ENCODE data around the gene WARS2. TPM values are rescaled to one million over a fixed set of nuclear protein-coding genes. Genes with fewer than 3 reads are reported as not detected.

Gene WARS2
- total RNA-seq, 1 donor, result 21.7 TPM

DNA sequence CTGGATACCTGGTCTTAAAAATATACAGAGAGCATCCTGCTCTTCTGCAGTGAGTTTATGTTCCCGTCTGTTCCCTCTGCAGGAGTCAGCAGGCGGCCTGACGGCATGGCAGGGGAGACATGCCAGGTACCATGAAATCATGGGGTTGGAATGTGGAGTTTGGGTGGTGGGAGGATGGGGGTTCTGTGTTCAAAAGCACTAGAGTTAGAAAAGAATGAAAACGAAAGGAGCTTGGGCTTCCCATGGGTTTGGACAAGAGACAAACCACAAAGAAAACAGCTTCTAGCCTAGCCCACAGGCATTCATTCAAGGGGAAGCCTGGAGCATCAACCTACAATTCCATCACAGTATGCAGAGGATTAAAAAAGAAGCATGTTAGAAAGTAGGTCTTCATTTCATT lies 59.9 kb downstream of the WARS2 start:
- DNase-seq (ENCODE audit: low read depth), result peak; percentile 97
- H3K4me3 ChIP-seq (ENCODE audit: low read depth, low read length), result peak overlapping the region; percentile 49
- TF ChIP-seq, protein P1, sequence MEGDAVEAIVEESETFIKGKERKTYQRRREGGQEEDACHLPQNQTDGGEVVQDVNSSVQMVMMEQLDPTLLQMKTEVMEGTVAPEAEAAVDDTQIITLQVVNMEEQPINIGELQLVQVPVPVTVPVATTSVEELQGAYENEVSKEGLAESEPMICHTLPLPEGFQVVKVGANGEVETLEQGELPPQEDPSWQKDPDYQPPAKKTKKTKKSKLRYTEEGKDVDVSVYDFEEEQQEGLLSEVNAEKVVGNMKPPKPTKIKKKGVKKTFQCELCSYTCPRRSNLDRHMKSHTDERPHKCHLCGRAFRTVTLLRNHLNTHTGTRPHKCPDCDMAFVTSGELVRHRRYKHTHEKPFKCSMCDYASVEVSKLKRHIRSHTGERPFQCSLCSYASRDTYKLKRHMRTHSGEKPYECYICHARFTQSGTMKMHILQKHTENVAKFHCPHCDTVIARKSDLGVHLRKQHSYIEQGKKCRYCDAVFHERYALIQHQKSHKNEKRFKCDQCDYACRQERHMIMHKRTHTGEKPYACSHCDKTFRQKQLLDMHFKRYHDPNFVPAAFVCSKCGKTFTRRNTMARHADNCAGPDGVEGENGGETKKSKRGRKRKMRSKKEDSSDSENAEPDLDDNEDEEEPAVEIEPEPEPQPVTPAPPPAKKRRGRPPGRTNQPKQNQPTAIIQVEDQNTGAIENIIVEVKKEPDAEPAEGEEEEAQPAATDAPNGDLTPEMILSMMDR (IDR thresholded peaks at IDR 0.05; ENCODE audit: insufficient read depth, low read length), result no peak

DNA sequence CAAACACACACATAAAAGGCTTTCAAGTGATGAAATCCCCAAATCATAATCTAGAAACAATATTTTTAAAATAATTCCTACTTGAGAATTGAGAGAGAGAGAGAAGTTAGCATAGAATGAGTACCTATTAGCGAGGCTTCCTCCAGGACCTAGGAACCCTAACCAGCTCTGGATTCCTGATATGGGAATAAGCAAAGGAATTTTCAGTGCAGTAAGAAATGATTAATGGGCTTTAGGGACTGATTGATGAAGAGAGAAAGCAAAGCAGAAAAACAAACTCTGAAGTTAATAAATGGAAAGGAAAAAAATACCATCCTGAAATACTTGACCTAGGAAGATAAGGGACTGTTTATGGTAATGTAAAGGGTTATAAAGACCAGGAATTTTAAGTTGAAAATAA lies 60.6 kb downstream of the WARS2 start:
- TF ChIP-seq, protein P1 (IDR thresholded peaks at IDR 0.05; ENCODE audit: insufficient read depth, low read length), result no peak
- DNase-seq (ENCODE audit: low read depth), result no peak
- H3K4me3 ChIP-seq (ENCODE audit: low read depth, low read length), result no peak overlapping the region

DNA sequence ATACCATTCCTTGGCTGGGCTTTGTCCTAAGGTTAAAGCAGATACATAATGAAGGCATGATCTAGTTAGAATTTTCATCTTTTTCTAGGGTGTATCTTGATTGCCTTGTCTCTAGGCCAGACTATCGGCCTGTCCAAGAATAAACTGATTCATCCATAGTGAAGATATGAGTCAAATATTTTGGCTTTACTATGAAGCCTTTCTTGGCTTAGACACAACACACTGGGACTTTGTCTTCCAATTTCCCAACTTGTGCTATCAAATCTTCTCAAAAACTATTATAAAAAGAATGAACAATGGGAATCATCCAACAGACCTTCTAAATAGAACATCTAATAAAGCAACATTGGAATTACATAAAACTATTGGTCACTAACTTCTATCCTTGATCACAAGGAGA lies 64.8 kb downstream of the WARS2 start:
- no peak overlapping the region for H3K4me3 ChIP-seq (ENCODE audit: low read depth, low read length)
- TF ChIP-seq, protein P1 (IDR thresholded peaks at IDR 0.05; ENCODE audit: insufficient read depth, low read length), result no peak
- DNase-seq (ENCODE audit: low read depth), result peak; percentile 94

DNA sequence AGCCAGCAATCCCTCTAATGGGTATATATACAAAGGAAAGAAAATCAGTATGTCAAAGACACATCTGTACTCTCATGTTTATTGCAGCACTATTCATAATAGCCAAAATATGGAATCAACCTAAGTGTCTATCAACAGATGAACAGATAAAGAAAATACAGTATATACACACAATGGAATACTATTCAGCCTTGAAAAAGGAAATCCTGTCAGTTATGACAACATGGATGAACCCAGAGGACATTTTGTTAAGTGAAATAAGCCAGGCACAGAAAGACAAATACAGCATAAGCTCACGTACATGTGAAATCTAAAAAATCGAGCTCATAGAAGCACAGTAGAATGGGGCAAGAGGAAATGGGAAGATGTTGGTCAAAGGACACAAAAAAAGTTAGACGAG lies 69.1 kb downstream of the WARS2 start:
- DNase-seq (ENCODE audit: low read depth), result no peak
- TF ChIP-seq, protein P1 (IDR thresholded peaks at IDR 0.05; ENCODE audit: insufficient read depth, low read length), result no peak

DNA sequence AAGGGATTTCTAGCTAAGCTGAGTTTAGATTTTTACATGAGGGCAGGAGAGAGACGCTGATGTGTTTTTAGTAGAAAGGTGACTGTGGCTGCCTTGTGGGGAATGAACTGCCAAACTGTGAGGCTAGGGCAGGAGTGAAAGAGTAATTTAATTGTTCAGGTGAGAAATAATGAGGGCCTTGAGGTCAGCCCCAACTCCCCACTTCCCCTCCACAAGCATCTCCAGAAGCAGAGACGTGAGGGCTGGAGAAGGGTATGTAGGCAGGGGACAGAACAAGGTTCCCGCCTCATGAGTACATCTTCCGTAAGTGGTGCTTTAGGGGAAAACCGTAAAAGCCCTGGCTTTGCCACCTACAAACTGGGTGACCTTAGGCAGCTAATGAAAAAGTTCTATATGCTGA lies 70.8 kb downstream of the WARS2 start:
- TF ChIP-seq, protein P1 (IDR thresholded peaks at IDR 0.05; ENCODE audit: insufficient read depth, low read length), result no peak
- H3K4me3 ChIP-seq (ENCODE audit: low read depth, low read length), result no peak overlapping the region
- no peak for DNase-seq (ENCODE audit: low read depth)

More for the DNA sequence above, 69.1 kb downstream of the WARS2 start:
- no peak overlapping the region for H3K4me3 ChIP-seq (ENCODE audit: low read depth, low read length)

DNA sequence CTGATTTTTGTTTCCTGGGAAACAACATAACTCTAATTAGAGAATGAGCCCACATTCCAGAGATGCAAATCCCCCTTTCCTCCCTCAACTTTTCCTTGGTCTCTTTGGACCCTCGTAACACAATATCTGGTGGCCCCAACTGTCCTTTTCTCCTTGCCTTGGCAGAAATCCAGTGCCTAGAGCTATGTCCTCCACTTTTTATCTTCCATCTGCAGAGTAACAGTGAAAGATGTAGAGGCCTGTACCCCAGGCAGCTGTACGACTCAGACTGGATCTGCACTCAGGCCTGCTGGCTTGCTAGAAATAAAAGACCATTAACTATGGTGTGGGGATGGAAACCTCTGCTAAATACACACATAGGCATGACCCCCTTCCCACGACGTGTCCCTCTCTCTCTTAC lies 72.0 kb downstream of the WARS2 start:
- TF ChIP-seq, protein P1 (IDR thresholded peaks at IDR 0.05; ENCODE audit: insufficient read depth, low read length), result no peak
- H3K4me3 ChIP-seq (ENCODE audit: low read depth, low read length), result no peak overlapping the region
- no peak for DNase-seq (ENCODE audit: low read depth)

DNA sequence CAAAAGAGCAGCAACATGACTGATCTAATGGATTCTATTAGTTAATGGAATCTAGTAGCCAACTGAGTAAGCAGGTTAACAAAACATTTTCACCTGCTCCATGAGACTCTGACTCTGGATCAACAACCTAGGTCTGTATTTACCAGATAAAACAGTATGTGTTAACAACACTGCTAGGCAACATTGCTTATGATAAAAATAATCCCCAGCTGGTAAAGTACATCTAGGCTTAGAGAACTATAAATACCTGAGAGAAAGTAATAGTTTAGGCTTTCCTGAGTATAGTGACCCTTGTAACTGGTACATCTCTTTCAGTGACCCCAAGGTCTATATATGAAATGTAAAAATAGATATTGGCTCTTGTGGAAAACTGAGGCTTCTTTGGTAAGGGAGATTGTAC lies 78.8 kb downstream of the WARS2 start:
- no peak overlapping the region for H3K4me3 ChIP-seq (ENCODE audit: low read depth, low read length)
- TF ChIP-seq, protein P1 (IDR thresholded peaks at IDR 0.05; ENCODE audit: insufficient read depth, low read length), result no peak
- no peak for DNase-seq (ENCODE audit: low read depth)

All from fibroblast of the aortic adventitia (primary cell).